IMR-90 (cell line): ENCODE data around the gene UBE2G1. TPM values are rescaled to one million over a fixed set of nuclear protein-coding genes. Genes with fewer than 3 reads are reported as not detected.

Experiments used
- ATAC-seq: fragments of 200-7000 bp; cut with Tn5 transposase; 2 replicates; pipeline ENCODE4 v1.9.1; 2020; ENCODE audit warnings: low read depth, mild to moderate bottlenecking, moderate library complexity
- BruUV-seq: library from RNA; stranded (reverse); fragments of 400-500 nt; replicated peaks from 2 replicates; lab custom pipeline; 2021; lab: Mats Ljungman, UMichigan
- CTCF ChIA-PET: fragments of 300-600 bp; formaldehyde crosslinking; extraction: SDS; loops from one replicate; lab custom pipeline; 2021; ENCODE audit warnings: antibody characterized with exemption; lab: Yijun Ruan, JAX
- POLR2A ChIA-PET: fragments of 300-600 bp; sonication (Branson Sonifier 250); formaldehyde crosslinking; loops from one replicate; lab custom pipeline; 2022; ENCODE audit warnings: antibody characterized with exemption; ENCODE audit not compliant: unreplicated experiment; lab: Charles Lee
- DNase-seq: peaks from one replicate; pipeline ENCODE4 v3.0.0; 2013
- H2AFZ ChIP-seq: replicated peaks from 2 replicates; pipeline ENCODE3; 2013; ENCODE audit warnings: low read length, mild to moderate bottlenecking; ENCODE audit not compliant: poor library complexity
- H2AK5ac ChIP-seq: 2 replicates; pipeline ENCODE4 v1.6.1; 2013; ENCODE audit warnings: low read depth, low read length, inconsistent platforms
- H2AK9ac ChIP-seq: replicated peaks from 2 replicates; pipeline ENCODE3; 2013; ENCODE audit warnings: mild to moderate bottlenecking, low read depth, low read length, moderate library complexity; ENCODE audit not compliant: poor library complexity
- H2BK120ac ChIP-seq: 2 replicates; pipeline ENCODE4 v1.6.1; 2013; ENCODE audit warnings: low read depth, low read length, inconsistent platforms
- H2BK15ac ChIP-seq: 3 replicates; pipeline ENCODE4 v1.6.1; 2013; ENCODE audit warnings: low read depth, low read length, inconsistent platforms
- H2BK20ac ChIP-seq: 2 replicates; pipeline ENCODE4 v1.6.1; 2013; ENCODE audit warnings: low read depth, mild to moderate bottlenecking, inconsistent platforms, low read length, moderate library complexity
- H2BK5ac ChIP-seq: 2 replicates; pipeline ENCODE4 v1.6.1; 2013; ENCODE audit warnings: mild to moderate bottlenecking, low read depth, low read length, inconsistent platforms; ENCODE audit not compliant: poor library complexity, severe bottlenecking
- H3K14ac ChIP-seq: replicated peaks from 2 replicates; pipeline ENCODE4 v1.6.1; 2013; ENCODE audit warnings: low read depth, low read length, inconsistent platforms
- H3K18ac ChIP-seq: 2 replicates; pipeline ENCODE4 v1.6.1; 2013; ENCODE audit warnings: low read depth, low read length, control low read depth
- H3K23ac ChIP-seq: 2 replicates; pipeline ENCODE4 v1.6.1; 2013; ENCODE audit warnings: low read depth, low read length, inconsistent platforms
- H3K27ac ChIP-seq: 2 replicates; pipeline ENCODE4 v1.5.1; 2013; ENCODE audit warnings: mild to moderate bottlenecking, control low read depth, low read length; ENCODE audit not compliant: insufficient read depth
- H3K27me3 ChIP-seq: 2 replicates; pipeline ENCODE4 v1.6.1; 2013; ENCODE audit warnings: low read length; ENCODE audit not compliant: control insufficient read depth, insufficient read depth
- H3K36me3 ChIP-seq: 2 replicates; pipeline ENCODE4 v1.6.1; 2013; ENCODE audit warnings: low read length, mixed read lengths; ENCODE audit not compliant: control insufficient read depth, insufficient read depth
- H3K4ac ChIP-seq: 2 replicates; pipeline ENCODE4 v1.6.1; 2013; ENCODE audit warnings: low read depth, low read length, inconsistent platforms
- H3K4me1 ChIP-seq: 2 replicates; pipeline ENCODE4 v1.6.1; 2013; ENCODE audit warnings: low read length, mixed read lengths; ENCODE audit not compliant: control insufficient read depth, insufficient read depth
- H3K4me2 ChIP-seq: 2 replicates; pipeline ENCODE4 v1.6.1; 2013; ENCODE audit warnings: low read depth, mild to moderate bottlenecking, control low read depth, low read length, moderate library complexity
- H3K4me3 ChIP-seq: 2 replicates; pipeline ENCODE4 v1.5.1; 2013; ENCODE audit warnings: low read depth, mild to moderate bottlenecking, control low read depth, low read length, moderate library complexity; ENCODE audit not compliant: insufficient read depth
- H3K56ac ChIP-seq: 2 replicates; pipeline ENCODE4 v1.6.1; 2013; ENCODE audit warnings: low read length, inconsistent platforms; ENCODE audit not compliant: insufficient read depth; ENCODE audit errors: extremely low read depth
- H3K79me1 ChIP-seq, 2 experiments: 2 replicates each; pipeline ENCODE4 v1.6.1; 2013; ENCODE audit warnings: low read length in 2 of 2, inconsistent platforms in 1 of 2, low read depth in 1 of 2
- H3K9ac ChIP-seq: 2 replicates; pipeline ENCODE4 v1.6.1; 2013; ENCODE audit warnings: low read depth, low read length, control low read depth
- H3K9me1 ChIP-seq: 2 replicates; pipeline ENCODE4 v1.6.1; 2013; ENCODE audit warnings: low read length, inconsistent platforms; ENCODE audit not compliant: insufficient read depth
- H3K9me3 ChIP-seq: 2 replicates; pipeline ENCODE4 v1.6.1; 2013; ENCODE audit warnings: low read length; ENCODE audit not compliant: control insufficient read depth, insufficient read depth
- H4K20me1 ChIP-seq: 2 replicates; pipeline ENCODE4 v1.6.1; 2013; ENCODE audit warnings: low read length, inconsistent platforms; ENCODE audit not compliant: insufficient read depth
- H4K5ac ChIP-seq: 2 replicates; pipeline ENCODE4 v1.6.1; 2013; ENCODE audit warnings: mild to moderate bottlenecking, low read depth, low read length, control low read depth
- H4K8ac ChIP-seq, 2 experiments: 2 replicates each; pipeline ENCODE4 v1.6.1; 2013; ENCODE audit warnings: low read depth in 2 of 2, low read length in 2 of 2, control low read depth in 1 of 2, inconsistent platforms in 1 of 2
- H4K91ac ChIP-seq: 2 replicates; pipeline ENCODE4 v1.6.1; 2013; ENCODE audit warnings: low read depth, low read length, inconsistent platforms; ENCODE audit not compliant: insufficient read depth
- BHLHE40 ChIP-seq: fragments of 150-350 bp; IDR thresholded peaks from 2 replicates; pipeline ENCODE4 v1.6.1; 2016; ENCODE audit warnings: mild to moderate bottlenecking, low read depth, low read length
- CEBPB ChIP-seq: IDR thresholded peaks from 2 replicates; pipeline ENCODE4 v1.6.1; 2012; ENCODE audit warnings: low read depth, low read length, improper control_type of control experiment
- CHD1 ChIP-seq: IDR thresholded peaks from 2 replicates; pipeline ENCODE4 v1.6.1; 2012; ENCODE audit warnings: low read depth, low read length, improper control_type of control experiment
- FOS ChIP-seq: fragments of 150-350 bp; IDR thresholded peaks from 2 replicates; pipeline ENCODE4 v1.6.1; 2016; ENCODE audit warnings: low read depth, low read length
- MAFK ChIP-seq: IDR thresholded peaks from 2 replicates; pipeline ENCODE4 v1.6.1; 2012; ENCODE audit warnings: low read depth, low read length, improper control_type of control experiment
- MAZ ChIP-seq: IDR thresholded peaks from 2 replicates; pipeline ENCODE4 v1.6.1; 2012; ENCODE audit warnings: low read depth, mild to moderate bottlenecking, low read length, improper control_type of control experiment, moderate library complexity, borderline replicate concordance
- MXI1 ChIP-seq: IDR thresholded peaks from 2 replicates; pipeline ENCODE4 v1.6.1; 2012; ENCODE audit warnings: low read depth, mild to moderate bottlenecking, low read length, moderate library complexity, borderline replicate concordance
- NFE2L2 ChIP-seq: fragments of 150-350 bp; IDR thresholded peaks from 2 replicates; pipeline ENCODE4 v1.6.1; 2016; ENCODE audit warnings: low read depth, mild to moderate bottlenecking, low read length
- POLR2A ChIP-seq: IDR thresholded peaks from 2 replicates; pipeline ENCODE4 v1.6.1; 2012; ENCODE audit warnings: mild to moderate bottlenecking, low read depth, low read length
- RAD21 ChIP-seq: IDR thresholded peaks from 2 replicates; pipeline ENCODE4 v1.6.1; 2012; ENCODE audit warnings: low read length, improper control_type of control experiment
- RCOR1 ChIP-seq: IDR thresholded peaks from 2 replicates; pipeline ENCODE4 v1.6.1; 2012; ENCODE audit warnings: mild to moderate bottlenecking, low read length, improper control_type of control experiment; ENCODE audit not compliant: insufficient replicate concordance
- RFX5 ChIP-seq: IDR thresholded peaks from 2 replicates; pipeline ENCODE4 v1.8.0; 2012; ENCODE audit warnings: low read depth, mild to moderate bottlenecking, low read length, moderate library complexity
- SMC3 ChIP-seq: fragments of 150-350 bp; IDR thresholded peaks from 2 replicates; pipeline ENCODE4 v1.6.1; 2016; ENCODE audit warnings: low read depth, mild to moderate bottlenecking, antibody characterized with exemption, low read length, moderate library complexity
- WGBS, 2 experiments: methylation state at CpG; one replicate each; pipeline versions ENCODE4 v1.1.5 to v1.1.7; 2013; ENCODE audit warnings: missing lambda C conversion rate in 2 of 2; ENCODE audit not compliant: insufficient read length in 1 of 2; ENCODE audit errors: extremely low coverage in 2 of 2; 5-methylcytosine and 5-hydroxymethylcytosine counted together
- dilution Hi-C: fragments of 300-500 bp; cut with HindIII; formaldehyde crosslinking; loops from one replicate; pipeline ENCODE4 v1.14.3; 2018; ENCODE audit warnings: low sequenced_read_pairs; ENCODE audit not compliant: unreplicated experiment
- in situ Hi-C: fragments of 300-500 bp; cut with MboI; formaldehyde crosslinking; loops from 3 replicates; pipeline ENCODE4 v1.14.3; 2019; ENCODE audit warnings: low sequenced_read_pairs, inconsistent platforms, mixed read lengths
- intact Hi-C: fragments of 100-400 bp; cut with micrococcal nuclease; formaldehyde crosslinking; loops from 2 replicates; pipeline ENCODE4 v1.10.0; 2022
- polyA plus RNA-seq, 3 experiments: library from polyadenylated mRNA; depleted of rRNA; stranded (reverse); fragments of >200 nt; gene quantifications; 2 replicates each; pipeline ENCODE4 v1.2.3, GENCODE V29; 2012; ENCODE audit warnings: low replicate concordance in 1 of 3
- total RNA-seq: library from RNA; depleted of rRNA; stranded (reverse); fragments of >200 nt; gene quantifications from 2 replicates; pipeline ENCODE4 v1.2.3, GENCODE V29; 2012
- TF ChIP-seq, protein P1 (sequence below): fragments of 150-350 bp; IDR thresholded peaks from 2 replicates; pipeline ENCODE4 v1.6.1; 2016; ENCODE audit warnings: low read depth, mild to moderate bottlenecking, low read length, moderate library complexity, borderline replicate concordance
- TF ChIP-seq, protein P2 (sequence below): fragments of 150-350 bp; IDR thresholded peaks from 2 replicates; pipeline ENCODE4 v1.6.1; 2017; ENCODE audit warnings: mild to moderate bottlenecking, antibody characterized with exemption, low read length, low read depth
- TF ChIP-seq, protein P3 (sequence below): conservative IDR thresholded peaks from 2 replicates; pipeline ENCODE4 v1.5.1; 2012; ENCODE audit warnings: mild to moderate bottlenecking, low read depth, low read length, improper control_type of control experiment

UBE2G1 gene
- total and polyA plus RNA-seq, 2 of the 4 experiments (the other 2 are of a cell fraction), result 26.3 to 26.6 TPM

DNA sequence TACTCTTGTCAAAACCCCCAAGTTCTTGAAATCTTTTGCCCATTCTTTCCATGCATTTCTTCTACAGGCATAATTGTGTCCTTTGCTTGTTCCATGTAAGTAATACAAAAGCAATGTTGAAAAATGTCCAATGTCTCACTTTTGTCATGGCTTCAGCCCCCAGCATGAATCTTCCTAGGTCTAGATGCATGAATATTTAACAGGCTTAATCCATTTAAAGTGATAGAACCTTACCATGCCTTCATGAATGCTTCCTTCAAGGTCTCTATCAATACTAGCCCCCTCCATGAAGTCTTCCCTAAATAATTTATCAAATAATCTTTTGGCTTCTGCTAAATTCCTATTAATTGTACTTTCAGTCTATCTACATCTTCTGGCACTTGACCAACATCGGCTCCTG, 56.6 kb downstream of the UBE2G1 start:
- Histone ChIP-seq H3K4ac (no peak overlapping the region), H2BK5ac (no peak overlapping the region), H3K9me3 (no peaks in the 10 kb centered on the region), H3K9ac (no peak overlapping the region), H3K18ac (no peak overlapping the region), H2BK20ac (no peak overlapping the region), H2AK9ac (no peak overlapping the region), H3K9me1 (peaks cover 10% of the 10 kb centered on the region), H3K14ac (no peak overlapping the region), H3K36me3 (peaks cover 1% of the 10 kb centered on the region; the same call in 1 of the 2 replicates), H4K8ac (no peak overlapping the region), H3K4me3 (no peak overlapping the region), H4K20me1 (peaks cover 85% of the 10 kb centered on the region), H2BK15ac (no peak overlapping the region), H3K27ac (no peak overlapping the region), H3K56ac (no peak overlapping the region), H3K4me1 (peaks cover 6% of the 10 kb centered on the region), H3K79me1 (peaks cover 21 to 84% of the 10 kb centered on the region in 2 experiments), H3K27me3 (no peaks in the 10 kb centered on the region), H4K91ac (no peak overlapping the region), H3K4me2 (no peak overlapping the region), H2AK5ac (no peak overlapping the region), H2BK120ac (no peak overlapping the region), H4K5ac (no peak overlapping the region), H2AFZ (no peak overlapping the region), H3K23ac (no peak overlapping the region)
- intact Hi-C loops (no loop called here), dilution Hi-C loops (no loop called here), in situ Hi-C loops (no loop called here)
- POLR2A ChIA-PET, result no interaction called here
- BruUV-seq, result no TSS peak
- no CpG with 5 or more reads among the region's 1 CpG for WGBS, 2 experiments
- ATAC-seq (no peak), DNase-seq (no peak)
- CTCF ChIA-PET, result no interaction called here
- no peak for TF ChIP-seq MAZ
- TF ChIP-seq, protein P1, sequence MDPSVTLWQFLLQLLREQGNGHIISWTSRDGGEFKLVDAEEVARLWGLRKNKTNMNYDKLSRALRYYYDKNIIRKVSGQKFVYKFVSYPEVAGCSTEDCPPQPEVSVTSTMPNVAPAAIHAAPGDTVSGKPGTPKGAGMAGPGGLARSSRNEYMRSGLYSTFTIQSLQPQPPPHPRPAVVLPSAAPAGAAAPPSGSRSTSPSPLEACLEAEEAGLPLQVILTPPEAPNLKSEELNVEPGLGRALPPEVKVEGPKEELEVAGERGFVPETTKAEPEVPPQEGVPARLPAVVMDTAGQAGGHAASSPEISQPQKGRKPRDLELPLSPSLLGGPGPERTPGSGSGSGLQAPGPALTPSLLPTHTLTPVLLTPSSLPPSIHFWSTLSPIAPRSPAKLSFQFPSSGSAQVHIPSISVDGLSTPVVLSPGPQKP, result no peak
- no peak for TF ChIP-seq RCOR1
- TF ChIP-seq CEBPB, result no peak
- TF ChIP-seq CHD1, result no peak
- TF ChIP-seq, protein P2, sequence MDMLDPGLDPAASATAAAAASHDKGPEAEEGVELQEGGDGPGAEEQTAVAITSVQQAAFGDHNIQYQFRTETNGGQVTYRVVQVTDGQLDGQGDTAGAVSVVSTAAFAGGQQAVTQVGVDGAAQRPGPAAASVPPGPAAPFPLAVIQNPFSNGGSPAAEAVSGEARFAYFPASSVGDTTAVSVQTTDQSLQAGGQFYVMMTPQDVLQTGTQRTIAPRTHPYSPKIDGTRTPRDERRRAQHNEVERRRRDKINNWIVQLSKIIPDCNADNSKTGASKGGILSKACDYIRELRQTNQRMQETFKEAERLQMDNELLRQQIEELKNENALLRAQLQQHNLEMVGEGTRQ, result no peak
- no peak for TF ChIP-seq RFX5
- TF ChIP-seq BHLHE40, result no peak
- TF ChIP-seq MXI1, result no peak
- TF ChIP-seq MAFK, result no peak
- TF ChIP-seq RAD21, result no peak
- TF ChIP-seq NFE2L2, result no peak
- no peak for TF ChIP-seq SMC3
- no peak for TF ChIP-seq POLR2A
- TF ChIP-seq, protein P3, sequence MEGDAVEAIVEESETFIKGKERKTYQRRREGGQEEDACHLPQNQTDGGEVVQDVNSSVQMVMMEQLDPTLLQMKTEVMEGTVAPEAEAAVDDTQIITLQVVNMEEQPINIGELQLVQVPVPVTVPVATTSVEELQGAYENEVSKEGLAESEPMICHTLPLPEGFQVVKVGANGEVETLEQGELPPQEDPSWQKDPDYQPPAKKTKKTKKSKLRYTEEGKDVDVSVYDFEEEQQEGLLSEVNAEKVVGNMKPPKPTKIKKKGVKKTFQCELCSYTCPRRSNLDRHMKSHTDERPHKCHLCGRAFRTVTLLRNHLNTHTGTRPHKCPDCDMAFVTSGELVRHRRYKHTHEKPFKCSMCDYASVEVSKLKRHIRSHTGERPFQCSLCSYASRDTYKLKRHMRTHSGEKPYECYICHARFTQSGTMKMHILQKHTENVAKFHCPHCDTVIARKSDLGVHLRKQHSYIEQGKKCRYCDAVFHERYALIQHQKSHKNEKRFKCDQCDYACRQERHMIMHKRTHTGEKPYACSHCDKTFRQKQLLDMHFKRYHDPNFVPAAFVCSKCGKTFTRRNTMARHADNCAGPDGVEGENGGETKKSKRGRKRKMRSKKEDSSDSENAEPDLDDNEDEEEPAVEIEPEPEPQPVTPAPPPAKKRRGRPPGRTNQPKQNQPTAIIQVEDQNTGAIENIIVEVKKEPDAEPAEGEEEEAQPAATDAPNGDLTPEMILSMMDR, result no peak
- no peak for TF ChIP-seq FOS
